Adrenal gland (tissue), 5 donors: ENCODE measurements around the gene FIP1L1.

Experiments
- POLR2A ChIP-seq, 2 donors: fragments of 450-650 bp; IDR thresholded peaks; one replicate each; pipeline ENCODE4 v1.6.1; 2017; ENCODE audit warnings: antibody characterized with exemption in 2 of 2, mild to moderate bottlenecking in 2 of 2, moderate library complexity in 1 of 2
- TF ChIP-seq, protein P1 (sequence below), 6 experiments: fragments of 450-650 bp in 4 of 6; fragments of 200-600 bp in 2 of 6; sonication (generic) in 1 of 6; IDR thresholded peaks; 1 replicate in 5 of 6; 2 replicates in 1 of 6; pipeline versions ENCODE4 v1.5.1 to v1.8.0; 2016 to 2021; ENCODE audit warnings: antibody characterized with exemption in 6 of 6, mild to moderate bottlenecking in 2 of 6, moderate library complexity in 1 of 6
- donor health status: DM: no; HTN: no; CAD: no.

DNA sequence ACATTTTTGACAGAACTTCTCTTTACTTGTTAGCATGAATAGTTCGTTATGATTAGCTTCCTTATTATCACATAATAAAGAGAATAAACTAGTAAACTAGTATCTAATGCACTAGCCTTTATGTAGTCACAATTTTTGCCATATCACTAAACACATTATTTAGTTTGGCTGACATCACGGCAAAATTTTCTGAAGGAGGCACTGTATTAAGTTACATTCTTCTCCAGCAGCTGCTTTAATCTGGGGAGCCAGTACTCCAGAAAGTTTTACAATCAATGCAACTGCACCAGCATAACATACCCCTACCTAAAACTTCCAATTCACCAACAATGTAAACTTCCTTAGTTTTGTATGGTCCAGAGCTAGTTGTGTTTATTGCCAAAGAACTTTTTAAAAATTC lies 87.8 kb downstream of the FIP1L1 start:
- TF ChIP-seq POLR2A (IDR thresholded peaks at IDR 0.05) = no peak
- TF ChIP-seq, protein P1, sequence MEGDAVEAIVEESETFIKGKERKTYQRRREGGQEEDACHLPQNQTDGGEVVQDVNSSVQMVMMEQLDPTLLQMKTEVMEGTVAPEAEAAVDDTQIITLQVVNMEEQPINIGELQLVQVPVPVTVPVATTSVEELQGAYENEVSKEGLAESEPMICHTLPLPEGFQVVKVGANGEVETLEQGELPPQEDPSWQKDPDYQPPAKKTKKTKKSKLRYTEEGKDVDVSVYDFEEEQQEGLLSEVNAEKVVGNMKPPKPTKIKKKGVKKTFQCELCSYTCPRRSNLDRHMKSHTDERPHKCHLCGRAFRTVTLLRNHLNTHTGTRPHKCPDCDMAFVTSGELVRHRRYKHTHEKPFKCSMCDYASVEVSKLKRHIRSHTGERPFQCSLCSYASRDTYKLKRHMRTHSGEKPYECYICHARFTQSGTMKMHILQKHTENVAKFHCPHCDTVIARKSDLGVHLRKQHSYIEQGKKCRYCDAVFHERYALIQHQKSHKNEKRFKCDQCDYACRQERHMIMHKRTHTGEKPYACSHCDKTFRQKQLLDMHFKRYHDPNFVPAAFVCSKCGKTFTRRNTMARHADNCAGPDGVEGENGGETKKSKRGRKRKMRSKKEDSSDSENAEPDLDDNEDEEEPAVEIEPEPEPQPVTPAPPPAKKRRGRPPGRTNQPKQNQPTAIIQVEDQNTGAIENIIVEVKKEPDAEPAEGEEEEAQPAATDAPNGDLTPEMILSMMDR (IDR thresholded peaks at IDR 0.05) = no peak
